Activated T-cell treated with anti-CD3 and anti-CD28 coated beads, Interleukin-2, amount 50 U/mL, for 72 hours (primary cell): ENCODE data around the gene SCAMP3. TPM values are rescaled to one million over a fixed set of nuclear protein-coding genes. Genes with fewer than 3 reads are reported as not detected.
"Not testable (repeated sequence)": the region's sequence is repeated elsewhere in the genome, so short reads cannot be mapped to it uniquely, and the experiment has no call there.

Experiments
- ATAC-seq, 2 donors: fragments of 150-1000 bp; cut with Tn5 transposase; replicated peaks in 1 of 2; 2 replicates each; pipeline ENCODE4 v1.10.0; 2021; ENCODE audit warnings: moderate library complexity in 2 of 2, mild to moderate bottlenecking in 1 of 2
- DNase-seq, 2 donors: peaks; one replicate each; pipeline ENCODE4 v3.0.0; 2021 to 2022; ENCODE audit warnings: mixed read lengths in 1 of 2
- H3K27ac Mint-ChIP-seq: one replicate; pipeline ENCODE4 v1.8.0; 2022; ENCODE audit warnings: mild to moderate bottlenecking, moderate library complexity, mixed read lengths
- H3K27me3 Mint-ChIP-seq: one replicate; pipeline ENCODE4 v1.8.0; 2022; ENCODE audit warnings: low read depth, mixed read lengths
- H3K36me3 Mint-ChIP-seq, 2 donors: one replicate each; pipeline ENCODE4 v1.8.0; 2022; ENCODE audit warnings: mixed read lengths in 2 of 2, mild to moderate bottlenecking in 1 of 2; ENCODE audit not compliant: insufficient read depth in 2 of 2
- H3K4me1 Mint-ChIP-seq: one replicate; pipeline ENCODE4 v1.8.0; 2022; ENCODE audit warnings: low read depth, mixed read lengths
- H3K4me3 Mint-ChIP-seq, 2 donors: one replicate each; pipeline ENCODE4 v1.8.0; 2022; ENCODE audit warnings: mild to moderate bottlenecking in 2 of 2, mixed read lengths in 2 of 2, moderate library complexity in 2 of 2
- H3K9me3 Mint-ChIP-seq, 2 donors: one replicate each; pipeline ENCODE4 v1.8.0; 2022; ENCODE audit warnings: mixed read lengths in 2 of 2
- total RNA-seq, 2 donors: library from RNA; stranded (reverse); gene quantifications; one replicate each; pipeline ENCODE4 v1.2.3, GENCODE V29; 2022

Gene SCAMP3
- total RNA-seq, 2 donors from 2014 or later, result 112 to 114 TPM

GRCh38 chr1:155256058-155256852 lies 5.9 kb downstream of the SCAMP3 start:
- H3K9me3 Mint-ChIP-seq, result no peaks in the 10 kb centered on the region
- peaks cover 47% of the 10 kb centered on the region for H3K4me1 Mint-ChIP-seq
- ATAC-seq, result no peak
- H3K27ac Mint-ChIP-seq, result peak overlapping the region; percentile 78
- no peak for DNase-seq
- H3K36me3 Mint-ChIP-seq, result peaks cover 8 to 23% of the 10 kb centered on the region in 2 donors
- H3K27me3 Mint-ChIP-seq, result no peaks in the 10 kb centered on the region
- H3K4me3 Mint-ChIP-seq, result peak overlapping the region; percentile 85 to 92

DNA sequence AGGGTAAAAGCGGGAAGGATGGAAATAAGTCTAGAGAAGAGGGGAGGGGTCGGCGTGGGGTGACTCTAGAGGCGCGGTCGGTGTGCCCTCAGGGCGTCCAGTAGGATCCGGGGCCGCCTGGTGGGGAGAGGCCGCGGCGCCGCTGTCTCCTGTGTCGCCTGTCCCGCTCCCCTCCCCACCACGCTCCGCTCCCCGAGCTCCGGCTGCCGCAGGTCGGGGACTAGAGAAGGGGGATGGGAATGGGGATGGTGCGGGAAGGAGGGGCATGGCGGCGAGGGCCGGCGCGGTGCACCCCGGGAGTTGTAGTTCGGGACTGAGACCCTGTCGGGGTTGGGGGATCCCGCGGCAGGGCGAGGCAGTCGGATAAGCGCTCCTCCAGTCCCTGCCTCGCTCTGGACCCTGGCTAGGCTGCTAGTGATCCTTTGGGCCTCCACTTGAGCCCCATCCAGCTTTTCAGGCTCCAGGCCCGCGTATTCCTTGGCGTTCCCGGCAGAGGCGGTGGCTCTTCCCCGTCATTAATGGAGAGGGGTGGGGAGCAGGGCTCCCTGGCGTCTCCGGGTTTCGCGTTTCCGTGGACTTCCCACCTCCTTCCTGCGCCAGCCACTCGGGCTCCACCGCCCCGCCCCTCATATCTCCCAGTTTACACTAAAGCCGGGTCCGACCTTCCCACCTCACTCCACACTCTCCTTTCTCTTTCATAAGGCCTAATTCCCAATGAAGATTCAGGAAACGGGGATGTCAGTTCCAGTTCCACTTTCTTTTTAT lies 6.7 kb downstream of the SCAMP3 start, which contains the start of gene ENTREP3:
TSS of gene ENTREP3 (minus strand) at position 241 of the 765 bp plus-strand sequence. CDS start 606 bp downstream, outside the sequence.
- ATAC-seq (peak; percentile 71 to 72), DNase-seq (peak; percentile 85 to 87)
- Mint-ChIP-seq H3K36me3 (peaks cover 6 to 20% of the 10 kb centered on the region in 2 donors), H3K4me3 (peak within 1 kb of the TSS; percentile 85 to 92), H3K27ac (peak within 1 kb of the TSS; percentile 78), H3K27me3 (no peaks in the 10 kb centered on the region), H3K4me1 (peaks cover 44% of the 10 kb centered on the region), H3K9me3 (no peaks in the 10 kb centered on the region)

DNA sequence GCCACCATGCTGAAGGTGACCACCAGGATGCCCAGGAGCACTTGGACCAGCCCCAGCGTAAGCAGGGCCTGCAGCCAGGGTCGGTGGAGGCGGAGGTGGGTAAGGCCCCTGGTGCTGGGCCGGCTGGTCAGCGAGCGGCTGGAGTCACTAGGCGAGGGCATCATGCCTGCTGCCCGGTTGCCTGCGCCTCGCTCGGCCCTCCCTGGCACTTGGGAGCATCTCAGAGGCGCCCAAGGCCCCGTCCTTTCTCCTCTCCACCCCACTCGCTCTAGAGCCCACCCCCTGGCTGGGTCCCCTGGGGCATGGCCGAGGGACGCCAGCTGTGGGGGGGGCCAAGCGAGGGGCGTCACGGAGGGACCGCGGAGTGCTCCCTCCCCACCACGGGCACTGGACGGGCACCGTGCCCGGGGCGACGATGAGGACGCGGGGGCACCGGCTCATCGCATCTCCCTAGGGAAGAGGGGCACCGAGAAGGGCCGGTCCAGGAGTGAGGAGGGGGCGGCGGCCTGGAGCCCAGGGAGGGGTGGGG lies 7.4 kb downstream of the SCAMP3 start:
- no peaks in the 10 kb centered on the region for H3K27me3 Mint-ChIP-seq
- peaks cover 3 to 15% of the 10 kb centered on the region in 2 donors for H3K36me3 Mint-ChIP-seq
- DNase-seq, result no peak
- peak in 1 of 2 donors; percentile 3 for ATAC-seq
- no peak overlapping the region for H3K27ac Mint-ChIP-seq
- peaks cover 39% of the 10 kb centered on the region for H3K4me1 Mint-ChIP-seq
- H3K9me3 Mint-ChIP-seq, result no peaks in the 10 kb centered on the region
- peak overlapping the region; percentile 85 to 92 for H3K4me3 Mint-ChIP-seq

DNA sequence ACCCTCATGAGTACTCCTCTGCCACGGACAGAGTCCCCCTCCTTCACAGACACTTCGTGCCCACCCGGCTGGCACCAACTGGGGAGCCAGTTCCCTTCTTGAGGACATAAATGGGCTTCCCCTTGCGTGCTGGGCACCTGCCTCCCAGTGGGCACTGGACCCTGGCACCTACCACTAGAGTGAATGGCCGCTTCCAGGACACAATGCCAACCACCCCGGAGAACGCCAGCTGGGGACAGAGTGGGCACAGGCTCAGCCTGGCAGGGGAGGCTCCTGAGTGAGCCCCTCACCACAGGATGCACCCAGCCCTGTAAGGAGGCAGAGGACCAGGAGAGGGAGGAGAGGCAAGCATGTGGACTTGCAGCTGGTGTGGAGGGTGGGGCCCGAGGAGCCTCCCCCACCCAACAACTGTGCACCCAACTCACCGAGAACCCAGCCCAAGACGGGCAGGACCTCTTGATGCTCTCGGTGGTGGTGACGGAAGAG lies 7.9 kb downstream of the SCAMP3 start:
- Mint-ChIP-seq H3K9me3 (no peaks in the 10 kb centered on the region), H3K4me3 (peak overlapping the region; percentile 85 to 92), H3K4me1 (peaks cover 39% of the 10 kb centered on the region), H3K36me3 (peaks cover 3 to 13% of the 10 kb centered on the region in 2 donors), H3K27ac (peak overlapping the region; percentile 57), H3K27me3 (no peaks in the 10 kb centered on the region)
- DNase-seq, result no peak
- no peak for ATAC-seq

- no peaks in the 10 kb centered on the region for H3K9me3 Mint-ChIP-seq
- no peaks in the 10 kb centered on the region for H3K27me3 Mint-ChIP-seq
- no peak for ATAC-seq
- peak overlapping the region; percentile 85 to 92 for H3K4me3 Mint-ChIP-seq
- peaks cover 39% of the 10 kb centered on the region for H3K4me1 Mint-ChIP-seq
- H3K36me3 Mint-ChIP-seq, result peaks cover 3 to 11% of the 10 kb centered on the region in 2 donors
- no peak for DNase-seq
- no peak overlapping the region for H3K27ac Mint-ChIP-seq
Observed at GRCh38 chr1:155253797-155254196, 8.4 kb downstream of the SCAMP3 start.

DNA sequence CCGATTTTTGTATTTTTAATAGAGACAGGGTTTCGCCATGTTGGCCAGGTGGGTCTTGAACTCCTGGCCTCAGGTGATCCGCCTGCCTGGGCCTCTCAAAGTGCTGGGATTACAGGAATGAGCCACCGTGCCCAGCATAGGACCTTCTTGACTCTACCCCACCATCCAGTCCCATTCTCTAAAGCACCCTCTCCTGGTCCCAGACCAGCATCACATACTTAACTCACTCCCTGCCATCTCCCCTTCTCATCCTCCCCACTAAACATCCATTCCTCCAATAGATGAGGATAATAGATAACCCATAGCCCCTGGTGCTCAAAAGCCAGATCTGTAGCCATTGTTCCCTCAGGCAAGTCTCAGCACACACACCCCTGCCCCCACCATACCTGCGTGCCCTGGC lies 9.0 kb downstream of the SCAMP3 start:
- ATAC-seq, result no peak
- H3K9me3 Mint-ChIP-seq, result no peaks in the 10 kb centered on the region
- H3K27ac Mint-ChIP-seq, result no peak overlapping the region
- no peak for DNase-seq
- no peaks in the 10 kb centered on the region for H3K27me3 Mint-ChIP-seq
- peaks cover 3 to 7% of the 10 kb centered on the region in 2 donors for H3K36me3 Mint-ChIP-seq
- peaks cover 39% of the 10 kb centered on the region for H3K4me1 Mint-ChIP-seq
- H3K4me3 Mint-ChIP-seq, result peak overlapping the region; percentile 85 to 92

DNA sequence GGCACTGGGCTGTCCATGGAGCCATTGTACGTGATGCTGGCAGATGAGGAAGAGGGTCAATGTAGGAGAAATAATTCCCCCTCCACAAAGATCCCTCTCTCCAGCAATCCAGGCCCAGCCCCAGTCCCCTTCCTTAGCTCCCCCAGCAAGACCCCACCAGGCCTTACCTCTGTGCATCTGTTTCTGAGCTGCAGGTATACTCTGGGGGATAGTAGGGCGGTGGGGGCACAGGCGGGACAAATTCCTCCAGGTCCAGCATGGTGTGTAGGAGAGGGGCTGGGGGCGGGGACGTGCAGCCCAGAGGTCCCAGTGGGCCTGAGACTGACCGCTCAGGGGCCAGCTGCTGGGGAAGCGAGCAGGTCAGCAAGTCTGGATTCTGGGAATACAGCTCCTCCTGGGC lies 10.6 kb downstream of the SCAMP3 start:
- DNase-seq, result no peak
- Mint-ChIP-seq H3K4me3 (no peak overlapping the region), H3K27me3 (no peaks in the 10 kb centered on the region), H3K9me3 (no peaks in the 10 kb centered on the region), H3K36me3 (peaks cover under 1 to 2% of the 10 kb centered on the region in 2 donors), H3K27ac (no peak overlapping the region), H3K4me1 (peaks cover 34% of the 10 kb centered on the region)
- no peak for ATAC-seq

DNA sequence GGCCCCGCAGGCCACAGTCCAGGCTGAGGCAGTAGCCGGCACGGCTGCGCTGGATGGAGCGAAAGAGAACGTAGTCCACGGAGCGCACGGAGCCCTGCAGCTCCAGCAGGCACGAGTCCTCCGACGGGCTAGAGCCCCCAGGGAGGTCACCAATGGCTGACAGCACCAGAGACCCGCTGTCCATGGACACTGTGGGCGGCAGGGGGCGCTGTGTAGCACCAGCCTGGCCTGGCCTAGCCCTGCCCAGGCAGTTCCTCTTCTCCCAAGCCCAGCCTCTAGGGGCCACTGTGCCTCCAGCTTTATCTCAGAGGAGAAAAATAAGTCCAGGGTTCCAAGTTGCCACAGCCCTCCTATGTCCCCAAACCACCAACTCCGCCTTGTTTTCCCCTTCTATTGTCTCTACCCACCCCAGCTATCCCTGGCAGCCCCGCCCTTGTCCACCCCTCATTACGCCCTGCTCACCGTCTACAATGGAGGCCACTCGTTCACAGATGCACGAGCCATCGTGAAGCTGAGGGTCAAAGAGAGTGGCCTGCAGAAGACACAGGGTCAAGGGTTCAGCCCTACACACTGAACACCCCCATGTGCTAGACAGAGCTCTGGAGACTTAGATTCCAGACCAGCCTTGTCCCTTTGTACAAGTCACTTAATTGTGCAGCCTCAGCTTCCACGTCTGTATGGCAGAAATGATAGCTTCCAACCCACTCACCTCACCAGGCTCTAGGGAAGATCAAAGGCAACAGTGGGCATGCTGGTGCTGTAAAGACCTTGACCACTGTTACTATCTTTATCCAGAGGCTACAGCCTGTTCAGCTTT lies 11.3 kb downstream of the SCAMP3 start:
- Mint-ChIP-seq H3K27ac (no peak overlapping the region), H3K36me3 (peaks cover 2 to 4% of the 10 kb centered on the region in 2 donors), H3K4me1 (peaks cover 30% of the 10 kb centered on the region), H3K27me3 (no peaks in the 10 kb centered on the region), H3K9me3 (no peaks in the 10 kb centered on the region), H3K4me3 (peak overlapping the region; percentile 73)
- DNase-seq (peak; percentile 98 to 99), ATAC-seq (peak; percentile 96 to 97)

DNA sequence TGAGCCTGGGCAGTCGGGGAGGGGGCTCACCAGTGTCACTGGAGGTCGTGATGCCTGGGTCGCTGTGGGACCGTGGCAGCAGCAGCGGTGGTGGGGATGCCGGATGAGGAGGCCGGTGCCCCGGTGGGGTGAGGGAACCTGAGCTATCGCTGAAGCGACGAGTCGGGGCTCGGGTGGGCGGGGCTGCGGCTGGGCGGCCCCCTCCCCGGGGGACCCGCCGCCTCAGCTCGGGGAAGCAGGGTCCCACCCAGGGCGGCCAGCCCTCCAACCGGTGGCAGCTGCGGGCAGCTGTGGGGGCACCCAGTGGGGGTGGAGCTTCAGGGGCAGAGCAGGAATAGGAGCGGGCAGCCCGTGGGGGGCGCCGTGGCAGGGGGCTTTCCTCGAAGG lies 11.9 kb downstream of the SCAMP3 start:
- no peak for DNase-seq

GRCh38 chr1:155247667-155248553 lies 14.2 kb downstream of the SCAMP3 start:
- peaks cover 32% of the 10 kb centered on the region for H3K4me1 Mint-ChIP-seq
- ATAC-seq (no peak), DNase-seq (no peak)
- no peaks in the 10 kb centered on the region for H3K9me3 Mint-ChIP-seq
- H3K36me3 Mint-ChIP-seq, result peaks cover 2 to 5% of the 10 kb centered on the region in 2 donors
- H3K27me3 Mint-ChIP-seq, result no peaks in the 10 kb centered on the region
- no peak overlapping the region for H3K27ac Mint-ChIP-seq
- no peak overlapping the region for H3K4me3 Mint-ChIP-seq

More for the DNA sequence above, 11.9 kb downstream of the SCAMP3 start:
- Mint-ChIP-seq H3K27me3 (no peaks in the 10 kb centered on the region), H3K9me3 (no peaks in the 10 kb centered on the region), H3K36me3 (peaks cover 2 to 4% of the 10 kb centered on the region in 2 donors), H3K4me3 (peak overlapping the region; percentile 73 to 79), H3K27ac (no peak overlapping the region), H3K4me1 (peaks cover 30% of the 10 kb centered on the region)
- ATAC-seq, result peak; percentile 53 to 59

DNA sequence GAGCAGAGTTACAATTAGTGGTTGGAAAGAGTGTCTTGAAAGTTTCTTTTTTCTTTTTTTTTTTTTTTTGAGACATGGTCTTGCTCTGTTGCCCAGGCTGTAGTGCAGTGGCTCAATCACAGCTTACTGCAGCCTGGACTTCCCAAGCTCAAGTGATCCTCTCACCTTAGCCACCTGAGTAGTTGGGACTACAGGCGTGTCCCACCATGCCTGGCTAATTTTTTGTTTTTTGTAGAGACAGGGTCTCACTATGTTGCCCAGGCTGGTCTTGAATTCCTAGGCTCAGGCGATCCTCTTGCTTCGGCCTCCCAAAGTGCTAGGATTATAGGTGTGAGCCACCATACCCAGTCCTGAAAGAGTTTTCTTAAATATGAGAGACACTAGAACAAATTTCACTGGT lies 15.4 kb downstream of the SCAMP3 start:
- H3K9me3 Mint-ChIP-seq, DNase-seq, H3K4me3 Mint-ChIP-seq, H3K36me3 Mint-ChIP-seq, ATAC-seq, H3K27ac Mint-ChIP-seq, H3K27me3 Mint-ChIP-seq: not testable (repeated sequence)
- H3K4me1 Mint-ChIP-seq, result peaks cover 43% of the 10 kb centered on the region

- no peak for ATAC-seq
Observed at GRCh38 chr1:155245163-155245524, 17.0 kb downstream of the SCAMP3 start.

More at GRCh38 chr1:155245163-155245524, 17.0 kb downstream of the SCAMP3 start:
- no peak for DNase-seq
- Mint-ChIP-seq H3K4me3 (peak overlapping the region; percentile 77 to 79), H3K36me3 (peaks cover 3 to 5% of the 10 kb centered on the region in 2 donors), H3K9me3 (no peaks in the 10 kb centered on the region), H3K4me1 (peaks cover 52% of the 10 kb centered on the region), H3K27ac (peak overlapping the region; percentile 10), H3K27me3 (no peaks in the 10 kb centered on the region)
